Measurements from ENCODE around the gene AGBL1. TPM values are rescaled to one million over a fixed set of nuclear protein-coding genes. Genes with fewer than 3 reads are reported as not detected.

Gene AGBL1
- total RNA-seq, 1 experiment from 2014 or later = not detected

- Mint-ChIP-seq H3K9me3 (ENCODE audit: unreplicated experiment) (no peaks in the 10 kb centered on the region), H3K4me3 (ENCODE audit: unreplicated experiment) (no peak overlapping the region), H3K36me3 (ENCODE audit: insufficient read depth, unreplicated experiment) (no peaks in the 10 kb centered on the region), H3K27me3 (ENCODE audit: insufficient read depth, unreplicated experiment) (peaks cover 16% of the 10 kb centered on the region), H3K27ac (ENCODE audit: unreplicated experiment) (no peak overlapping the region), H3K4me1 (ENCODE audit: low read depth, unreplicated experiment) (no peaks in the 10 kb centered on the region)
- Histone ChIP-seq H3K27me3 (replicated peaks; ENCODE audit: control insufficient read depth, insufficient read depth, low read length) (no peaks in the 10 kb centered on the region), H3K9me3 (no peaks in the 10 kb centered on the region), H3K4me1 (no peaks in the 10 kb centered on the region), H3K36me3 (ENCODE audit: control insufficient read depth, insufficient read depth, low read length) (no peaks in the 10 kb centered on the region), H3K4me3 (ENCODE audit: low read depth, low read length) (no peak overlapping the region)
- DNase-seq = no peak
- CTCF ChIA-PET = no interaction called here
- TF ChIP-seq, protein P1, sequence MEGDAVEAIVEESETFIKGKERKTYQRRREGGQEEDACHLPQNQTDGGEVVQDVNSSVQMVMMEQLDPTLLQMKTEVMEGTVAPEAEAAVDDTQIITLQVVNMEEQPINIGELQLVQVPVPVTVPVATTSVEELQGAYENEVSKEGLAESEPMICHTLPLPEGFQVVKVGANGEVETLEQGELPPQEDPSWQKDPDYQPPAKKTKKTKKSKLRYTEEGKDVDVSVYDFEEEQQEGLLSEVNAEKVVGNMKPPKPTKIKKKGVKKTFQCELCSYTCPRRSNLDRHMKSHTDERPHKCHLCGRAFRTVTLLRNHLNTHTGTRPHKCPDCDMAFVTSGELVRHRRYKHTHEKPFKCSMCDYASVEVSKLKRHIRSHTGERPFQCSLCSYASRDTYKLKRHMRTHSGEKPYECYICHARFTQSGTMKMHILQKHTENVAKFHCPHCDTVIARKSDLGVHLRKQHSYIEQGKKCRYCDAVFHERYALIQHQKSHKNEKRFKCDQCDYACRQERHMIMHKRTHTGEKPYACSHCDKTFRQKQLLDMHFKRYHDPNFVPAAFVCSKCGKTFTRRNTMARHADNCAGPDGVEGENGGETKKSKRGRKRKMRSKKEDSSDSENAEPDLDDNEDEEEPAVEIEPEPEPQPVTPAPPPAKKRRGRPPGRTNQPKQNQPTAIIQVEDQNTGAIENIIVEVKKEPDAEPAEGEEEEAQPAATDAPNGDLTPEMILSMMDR (IDR thresholded peaks at IDR 0.05; ENCODE audit: insufficient read depth in 1 of 2, low read depth in 1 of 2, low read length in 1 of 2, severe bottlenecking in 1 of 2, unreplicated experiment in 1 of 2) = no peak
- BruUV-seq (replicated peaks) = no TSS peak
- POLR2A ChIA-PET = no interaction called here
- intact Hi-C loops (cut with micrococcal nuclease; ENCODE audit: unreplicated experiment) = no loop called here
Observed at GRCh38 chr15:86384186-86384585, 304.5 kb downstream of the AGBL1 start.

- ChIA-PET CTCF (no interaction called here), POLR2A (no interaction called here)
- TF ChIP-seq, protein P1 (IDR thresholded peaks at IDR 0.05; ENCODE audit: insufficient read depth in 1 of 2, low read depth in 1 of 2, low read length in 1 of 2, severe bottlenecking in 1 of 2, unreplicated experiment in 1 of 2) = no peak
- no peaks in the 10 kb centered on the region for H3K9me3 Mint-ChIP-seq (ENCODE audit: unreplicated experiment)
- Histone ChIP-seq H3K36me3 (ENCODE audit: control insufficient read depth, insufficient read depth, low read length) (no peaks in the 10 kb centered on the region), H3K9me3 (no peaks in the 10 kb centered on the region), H3K27me3 (replicated peaks; ENCODE audit: control insufficient read depth, insufficient read depth, low read length) (no peaks in the 10 kb centered on the region), H3K4me3 (ENCODE audit: low read depth, low read length) (no peak overlapping the region), H3K4me1 (no peaks in the 10 kb centered on the region)
- no peaks in the 10 kb centered on the region for H3K4me1 Mint-ChIP-seq (ENCODE audit: low read depth, unreplicated experiment)
- no peak overlapping the region for H3K4me3 Mint-ChIP-seq (ENCODE audit: unreplicated experiment)
- intact Hi-C loops (cut with micrococcal nuclease; ENCODE audit: unreplicated experiment) = no loop called here
- peaks cover 10% of the 10 kb centered on the region for H3K27me3 Mint-ChIP-seq (ENCODE audit: insufficient read depth, unreplicated experiment)
- DNase-seq = no peak
- no TSS peak for BruUV-seq (replicated peaks)
- H3K36me3 Mint-ChIP-seq (ENCODE audit: insufficient read depth, unreplicated experiment) = no peaks in the 10 kb centered on the region
- H3K27ac Mint-ChIP-seq (ENCODE audit: unreplicated experiment) = no peak overlapping the region
Observed at GRCh38 chr15:86392296-86392695, 312.6 kb downstream of the AGBL1 start.

GRCh38 chr15:86392874-86393273 lies 313.2 kb downstream of the AGBL1 start:
- Histone ChIP-seq H3K36me3 (ENCODE audit: control insufficient read depth, insufficient read depth, low read length) (no peaks in the 10 kb centered on the region), H3K27me3 (replicated peaks; ENCODE audit: control insufficient read depth, insufficient read depth, low read length) (no peaks in the 10 kb centered on the region), H3K4me1 (no peaks in the 10 kb centered on the region), H3K4me3 (ENCODE audit: low read depth, low read length) (no peak overlapping the region), H3K9me3 (no peaks in the 10 kb centered on the region)
- H3K36me3 Mint-ChIP-seq (ENCODE audit: insufficient read depth, unreplicated experiment) = no peaks in the 10 kb centered on the region
- H3K4me1 Mint-ChIP-seq (ENCODE audit: low read depth, unreplicated experiment) = no peaks in the 10 kb centered on the region
- CTCF ChIA-PET = no interaction called here
- H3K4me3 Mint-ChIP-seq (ENCODE audit: unreplicated experiment) = no peak overlapping the region
- H3K27me3 Mint-ChIP-seq (ENCODE audit: insufficient read depth, unreplicated experiment) = peaks cover 10% of the 10 kb centered on the region
- TF ChIP-seq, protein P1 (IDR thresholded peaks at IDR 0.05; ENCODE audit: insufficient read depth in 1 of 2, low read depth in 1 of 2, low read length in 1 of 2, severe bottlenecking in 1 of 2, unreplicated experiment in 1 of 2) = no peak
- no peaks in the 10 kb centered on the region for H3K9me3 Mint-ChIP-seq (ENCODE audit: unreplicated experiment)
- no peak for DNase-seq
- H3K27ac Mint-ChIP-seq (ENCODE audit: unreplicated experiment) = no peak overlapping the region
- POLR2A ChIA-PET = no interaction called here
- no TSS peak for BruUV-seq (replicated peaks)
- intact Hi-C loops (cut with micrococcal nuclease; ENCODE audit: unreplicated experiment) = no loop called here
